ENCODE data around the gene MTHFS. TPM values are rescaled to one million over a fixed set of nuclear protein-coding genes. Genes with fewer than 3 reads are reported as not detected.
"Not testable (repeated sequence)": the region's sequence is repeated elsewhere in the genome, so short reads cannot be mapped to it uniquely, and the experiment has no call there.

MTHFS gene
- total RNA-seq, 6 donors from 2014 or later, result 15.0 to 60.8 (median 33.8) TPM

GRCh38 chr15:79929412-79929811 is 32.6 kb upstream of the MTHFS start:
- ATAC-seq (ENCODE audit: low FRiP score in 2 of 2) (no peak), DNase-seq (no peak)
- peaks cover 0 to 3% (median under 1%) of the 10 kb centered on the region in 4 donors for H3K4me1 ChIP-seq
- H3K4me3 ChIP-seq, result no peak overlapping the region
- no peaks in the 10 kb centered on the region for H3K36me3 ChIP-seq
- WGBS, 2 donors, result 79 to 84% methylated on average over 2 of the region's 2 CpGs
- TF ChIP-seq POLR2A (IDR thresholded peaks at IDR 0.05) (no peak), EP300 (IDR thresholded peaks at IDR 0.05) (no peak), POLR2AphosphoS5 (IDR thresholded peaks at IDR 0.05) (no peak), CTCF (IDR thresholded peaks at IDR 0.05) (no peak)
- no peak overlapping the region for H3K27ac ChIP-seq
- no peaks in the 10 kb centered on the region for H3K9me3 ChIP-seq
- H3K27me3 ChIP-seq, result no peaks in the 10 kb centered on the region

- H3K4me1 ChIP-seq, result peaks cover 0 to 14% (median 10%) of the 10 kb centered on the region in 4 donors
- peak in 1 of 2 donors; percentile 80 for DNase-seq
- not testable (repeated sequence) for H3K36me3 ChIP-seq
Measured at GRCh38 chr15:79926116-79926515, 29.3 kb upstream of the MTHFS start.

GRCh38 chr15:79924379-79924778 is 27.6 kb upstream of the MTHFS start:
- H3K4me3 ChIP-seq, result peak overlapping the region; percentile 64 to 98 (median 86)
- H3K27ac ChIP-seq, result peak overlapping the region; percentile 93 to 99 (median 97)
- TF ChIP-seq POLR2A (IDR thresholded peaks at IDR 0.05) (no peak), POLR2AphosphoS5 (IDR thresholded peaks at IDR 0.05) (no peak), CTCF (IDR thresholded peaks at IDR 0.05) (no peak), EP300 (IDR thresholded peaks at IDR 0.05) (no peak)
- WGBS, 2 donors, result 94% methylated on average over 24 of the region's 24 CpGs
- peaks cover 0 to 19% (median 16%) of the 10 kb centered on the region in 4 donors for H3K36me3 ChIP-seq
- H3K27me3 ChIP-seq, result no peaks in the 10 kb centered on the region
- H3K9me3 ChIP-seq, result peaks cover 10 to 25% (median 21%) of the 10 kb centered on the region in 4 donors
- peaks cover 0 to 14% (median 10%) of the 10 kb centered on the region in 4 donors for H3K4me1 ChIP-seq
- no peak for ATAC-seq (ENCODE audit: low FRiP score in 2 of 2)
- DNase-seq, result peak in 1 of 2 donors; percentile 82

More at GRCh38 chr15:79926116-79926515, 29.3 kb upstream of the MTHFS start:
- H3K9me3 ChIP-seq; H3K27me3 ChIP-seq; ATAC-seq (ENCODE audit: low FRiP score in 2 of 2); H3K4me3 ChIP-seq; H3K27ac ChIP-seq: not testable (repeated sequence)
- WGBS, 2 donors, result 98 to 100% methylated on average over 7 to 32 of the region's 36 CpGs

GRCh38 chr15:79923515-79924169 is 26.8 kb upstream of the MTHFS start:
- Histone ChIP-seq H3K4me1 (peaks cover 0 to 14% (median 10%) of the 10 kb centered on the region in 4 donors), H3K27me3 (no peaks in the 10 kb centered on the region), H3K36me3 (peaks cover 0 to 23% (median 21%) of the 10 kb centered on the region in 4 donors), H3K27ac (peak overlapping the region; percentile 93 to 99 (median 97)), H3K9me3 (peaks cover 17 to 32% (median 28%) of the 10 kb centered on the region in 4 donors), H3K4me3 (peak overlapping the region; percentile 64 to 98 (median 86))
- 0% methylated on average over 18 to 58 of the region's 68 CpGs for WGBS, 2 donors
- DNase-seq (peak; percentile 99), ATAC-seq (ENCODE audit: low FRiP score in 2 of 2) (peak; percentile 99 to 100)
- peak; percentile 90 to 96 for TF ChIP-seq POLR2AphosphoS5 (IDR thresholded peaks at IDR 0.05)
- peak in 3 of 4 donors; percentile 76 to 98 (median 76) for TF ChIP-seq POLR2A (IDR thresholded peaks at IDR 0.05)
- peak in 2 of 6 experiments; percentile 12 to 40 for TF ChIP-seq CTCF (IDR thresholded peaks at IDR 0.05)
- TF ChIP-seq EP300 (IDR thresholded peaks at IDR 0.05), result peak in 1 of 4 donors; percentile 13

- WGBS, 2 donors, result 0% methylated on average over 14 to 45 of the region's 51 CpGs
- H3K9me3 ChIP-seq, result peaks cover 23 to 37% (median 34%) of the 10 kb centered on the region in 4 donors
- DNase-seq (peak; percentile 80 to 94), ATAC-seq (ENCODE audit: low FRiP score in 2 of 2) (peak; percentile 84 to 89)
- peak overlapping the region; percentile 64 to 98 (median 86) for H3K4me3 ChIP-seq
- H3K4me1 ChIP-seq, result peaks cover 0 to 14% (median 10%) of the 10 kb centered on the region in 4 donors
- TF ChIP-seq POLR2A (IDR thresholded peaks at IDR 0.05) (no peak), POLR2AphosphoS5 (IDR thresholded peaks at IDR 0.05) (peak in 1 of 2 donors; percentile 44), CTCF (IDR thresholded peaks at IDR 0.05) (no peak), EP300 (IDR thresholded peaks at IDR 0.05) (no peak)
- no peaks in the 10 kb centered on the region for H3K27me3 ChIP-seq
- peak overlapping the region; percentile 93 to 99 (median 97) for H3K27ac ChIP-seq
- H3K36me3 ChIP-seq, result peaks cover 0 to 23% (median 21%) of the 10 kb centered on the region in 4 donors
Measured at GRCh38 chr15:79923079-79923514, 26.3 kb upstream of the MTHFS start.
